ENCODE results near the gene ZNHIT3. TPM values are rescaled to one million over a fixed set of nuclear protein-coding genes. Genes with fewer than 3 reads are reported as not detected.

Gene ZNHIT3
- total and polyA plus RNA-seq, 2 experiments from 2014 or later = 50.5 to 128 TPM

DNA sequence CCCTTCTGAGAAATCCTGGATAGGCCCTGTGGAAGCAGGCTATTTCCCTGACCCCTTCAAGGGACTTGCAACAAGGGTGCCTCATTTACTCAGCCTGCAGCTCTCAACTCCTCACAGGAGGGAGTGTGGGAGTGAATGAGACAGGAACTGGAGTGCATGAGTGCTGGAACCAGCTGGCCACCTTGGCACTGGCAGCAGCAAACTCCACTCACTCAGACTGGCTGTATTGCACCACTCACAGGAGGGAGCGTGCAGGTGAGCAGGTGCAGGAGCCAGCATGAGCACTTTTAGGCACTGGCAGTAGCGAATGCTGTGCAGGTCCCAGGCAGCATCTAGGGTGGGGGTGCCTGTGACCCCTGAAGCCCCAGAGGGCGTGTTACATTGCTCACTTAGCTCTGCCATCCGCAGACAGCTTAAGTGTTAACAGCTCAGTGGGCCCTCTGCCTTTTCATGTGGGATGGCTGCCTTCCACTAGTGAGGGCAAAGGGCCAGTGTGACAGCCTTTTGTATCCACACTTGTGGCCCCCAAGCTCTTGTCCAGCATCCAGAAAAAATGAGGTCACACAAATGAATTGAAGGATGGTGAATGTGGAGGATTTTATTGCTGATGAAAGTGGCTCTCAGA is 11.0 kb upstream of the ZNHIT3 start:
- Histone ChIP-seq H3F3A (replicated peaks; ENCODE audit: low read depth) (no peaks in the 10 kb centered on the region), H3K4me3 (no peak overlapping the region), H3K36me3 (ENCODE audit: insufficient read depth) (no peaks in the 10 kb centered on the region), H4K20me1 (replicated peaks; ENCODE audit: insufficient read depth) (no peaks in the 10 kb centered on the region; the same call in 1 of the 2 replicates), H2AFZ (no peak overlapping the region), H3K27me3 (ENCODE audit: insufficient read depth) (no peaks in the 10 kb centered on the region), H3K27ac (ENCODE audit: low read depth) (no peak overlapping the region), H3K4me2 (no peak overlapping the region), H3K9me2 (ENCODE audit: insufficient read depth) (no peaks in the 10 kb centered on the region; the same call in 1 of the 2 replicates), H3K4me1 (ENCODE audit: insufficient read depth) (no peaks in the 10 kb centered on the region), H3K79me2 (replicated peaks; ENCODE audit: insufficient read depth) (no peaks in the 10 kb centered on the region)
- ATAC-seq = no peak
- TF ChIP-seq CREB1 (CRISPR knock-in tag; IDR thresholded peaks at IDR 0.05; ENCODE audit: low read depth) = no peak
- TF ChIP-seq STAT1 (IDR thresholded peaks at IDR 0.05; ENCODE audit: unreplicated experiment) = no peak
- TF ChIP-seq POLR2AphosphoS5 (IDR thresholded peaks at IDR 0.05; ENCODE audit: low read depth) = no peak
- TF ChIP-seq CTCF (conservative IDR thresholded peaks at IDR 0.05; ENCODE audit: low read depth in 2 of 2) = no peak
- TF ChIP-seq, protein P1, sequence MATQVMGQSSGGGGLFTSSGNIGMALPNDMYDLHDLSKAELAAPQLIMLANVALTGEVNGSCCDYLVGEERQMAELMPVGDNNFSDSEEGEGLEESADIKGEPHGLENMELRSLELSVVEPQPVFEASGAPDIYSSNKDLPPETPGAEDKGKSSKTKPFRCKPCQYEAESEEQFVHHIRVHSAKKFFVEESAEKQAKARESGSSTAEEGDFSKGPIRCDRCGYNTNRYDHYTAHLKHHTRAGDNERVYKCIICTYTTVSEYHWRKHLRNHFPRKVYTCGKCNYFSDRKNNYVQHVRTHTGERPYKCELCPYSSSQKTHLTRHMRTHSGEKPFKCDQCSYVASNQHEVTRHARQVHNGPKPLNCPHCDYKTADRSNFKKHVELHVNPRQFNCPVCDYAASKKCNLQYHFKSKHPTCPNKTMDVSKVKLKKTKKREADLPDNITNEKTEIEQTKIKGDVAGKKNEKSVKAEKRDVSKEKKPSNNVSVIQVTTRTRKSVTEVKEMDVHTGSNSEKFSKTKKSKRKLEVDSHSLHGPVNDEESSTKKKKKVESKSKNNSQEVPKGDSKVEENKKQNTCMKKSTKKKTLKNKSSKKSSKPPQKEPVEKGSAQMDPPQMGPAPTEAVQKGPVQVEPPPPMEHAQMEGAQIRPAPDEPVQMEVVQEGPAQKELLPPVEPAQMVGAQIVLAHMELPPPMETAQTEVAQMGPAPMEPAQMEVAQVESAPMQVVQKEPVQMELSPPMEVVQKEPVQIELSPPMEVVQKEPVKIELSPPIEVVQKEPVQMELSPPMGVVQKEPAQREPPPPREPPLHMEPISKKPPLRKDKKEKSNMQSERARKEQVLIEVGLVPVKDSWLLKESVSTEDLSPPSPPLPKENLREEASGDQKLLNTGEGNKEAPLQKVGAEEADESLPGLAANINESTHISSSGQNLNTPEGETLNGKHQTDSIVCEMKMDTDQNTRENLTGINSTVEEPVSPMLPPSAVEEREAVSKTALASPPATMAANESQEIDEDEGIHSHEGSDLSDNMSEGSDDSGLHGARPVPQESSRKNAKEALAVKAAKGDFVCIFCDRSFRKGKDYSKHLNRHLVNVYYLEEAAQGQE (IDR thresholded peaks at IDR 0.05; ENCODE audit: unreplicated experiment) = no peak
- no peak for TF ChIP-seq EZH2 (IDR thresholded peaks at IDR 0.05; ENCODE audit: low read depth, unreplicated experiment)
- no peak for TF ChIP-seq EZH2phosphoT487 (IDR thresholded peaks at IDR 0.05; ENCODE audit: unreplicated experiment)
- TF ChIP-seq, protein P2, sequence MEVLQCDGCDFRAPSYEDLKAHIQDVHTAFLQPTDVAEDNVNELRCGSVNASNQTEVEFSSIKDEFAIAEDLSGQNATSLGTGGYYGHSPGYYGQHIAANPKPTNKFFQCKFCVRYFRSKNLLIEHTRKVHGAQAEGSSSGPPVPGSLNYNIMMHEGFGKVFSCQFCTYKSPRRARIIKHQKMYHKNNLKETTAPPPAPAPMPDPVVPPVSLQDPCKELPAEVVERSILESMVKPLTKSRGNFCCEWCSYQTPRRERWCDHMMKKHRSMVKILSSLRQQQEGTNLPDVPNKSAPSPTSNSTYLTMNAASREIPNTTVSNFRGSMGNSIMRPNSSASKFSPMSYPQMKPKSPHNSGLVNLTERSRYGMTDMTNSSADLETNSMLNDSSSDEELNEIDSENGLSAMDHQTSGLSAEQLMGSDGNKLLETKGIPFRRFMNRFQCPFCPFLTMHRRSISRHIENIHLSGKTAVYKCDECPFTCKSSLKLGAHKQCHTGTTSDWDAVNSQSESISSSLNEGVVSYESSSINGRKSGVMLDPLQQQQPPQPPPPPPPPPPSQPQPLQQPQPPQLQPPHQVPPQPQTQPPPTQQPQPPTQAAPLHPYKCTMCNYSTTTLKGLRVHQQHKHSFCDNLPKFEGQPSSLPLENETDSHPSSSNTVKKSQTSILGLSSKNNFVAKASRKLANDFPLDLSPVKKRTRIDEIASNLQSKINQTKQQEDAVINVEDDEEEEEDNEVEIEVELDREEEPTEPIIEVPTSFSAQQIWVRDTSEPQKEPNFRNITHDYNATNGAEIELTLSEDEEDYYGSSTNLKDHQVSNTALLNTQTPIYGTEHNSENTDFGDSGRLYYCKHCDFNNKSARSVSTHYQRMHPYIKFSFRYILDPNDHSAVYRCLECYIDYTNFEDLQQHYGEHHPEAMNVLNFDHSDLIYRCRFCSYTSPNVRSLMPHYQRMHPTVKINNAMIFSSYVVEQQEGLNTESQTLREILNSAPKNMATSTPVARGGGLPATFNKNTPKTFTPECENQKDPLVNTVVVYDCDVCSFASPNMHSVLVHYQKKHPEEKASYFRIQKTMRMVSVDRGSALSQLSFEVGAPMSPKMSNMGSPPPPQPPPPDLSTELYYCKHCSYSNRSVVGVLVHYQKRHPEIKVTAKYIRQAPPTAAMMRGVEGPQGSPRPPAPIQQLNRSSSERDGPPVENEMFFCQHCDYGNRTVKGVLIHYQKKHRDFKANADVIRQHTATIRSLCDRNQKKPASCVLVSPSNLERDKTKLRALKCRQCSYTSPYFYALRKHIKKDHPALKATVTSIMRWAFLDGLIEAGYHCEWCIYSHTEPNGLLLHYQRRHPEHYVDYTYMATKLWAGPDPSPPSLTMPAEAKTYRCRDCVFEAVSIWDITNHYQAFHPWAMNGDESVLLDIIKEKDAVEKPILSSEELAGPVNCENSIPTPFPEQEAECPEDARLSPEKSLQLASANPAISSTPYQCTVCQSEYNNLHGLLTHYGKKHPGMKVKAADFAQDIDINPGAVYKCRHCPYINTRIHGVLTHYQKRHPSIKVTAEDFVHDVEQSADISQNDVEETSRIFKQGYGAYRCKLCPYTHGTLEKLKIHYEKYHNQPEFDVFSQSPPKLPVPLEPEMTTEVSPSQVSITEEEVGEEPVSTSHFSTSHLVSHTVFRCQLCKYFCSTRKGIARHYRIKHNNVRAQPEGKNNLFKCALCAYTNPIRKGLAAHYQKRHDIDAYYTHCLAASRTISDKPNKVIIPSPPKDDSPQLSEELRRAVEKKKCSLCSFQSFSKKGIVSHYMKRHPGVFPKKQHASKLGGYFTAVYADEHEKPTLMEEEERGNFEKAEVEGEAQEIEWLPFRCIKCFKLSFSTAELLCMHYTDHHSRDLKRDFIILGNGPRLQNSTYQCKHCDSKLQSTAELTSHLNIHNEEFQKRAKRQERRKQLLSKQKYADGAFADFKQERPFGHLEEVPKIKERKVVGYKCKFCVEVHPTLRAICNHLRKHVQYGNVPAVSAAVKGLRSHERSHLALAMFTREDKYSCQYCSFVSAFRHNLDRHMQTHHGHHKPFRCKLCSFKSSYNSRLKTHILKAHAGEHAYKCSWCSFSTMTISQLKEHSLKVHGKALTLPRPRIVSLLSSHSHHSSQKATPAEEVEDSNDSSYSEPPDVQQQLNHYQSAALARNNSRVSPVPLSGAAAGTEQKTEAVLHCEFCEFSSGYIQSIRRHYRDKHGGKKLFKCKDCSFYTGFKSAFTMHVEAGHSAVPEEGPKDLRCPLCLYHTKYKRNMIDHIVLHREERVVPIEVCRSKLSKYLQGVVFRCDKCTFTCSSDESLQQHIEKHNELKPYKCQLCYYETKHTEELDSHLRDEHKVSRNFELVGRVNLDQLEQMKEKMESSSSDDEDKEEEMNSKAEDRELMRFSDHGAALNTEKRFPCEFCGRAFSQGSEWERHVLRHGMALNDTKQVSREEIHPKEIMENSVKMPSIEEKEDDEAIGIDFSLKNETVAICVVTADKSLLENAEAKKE (CRISPR knock-in tag; IDR thresholded peaks at IDR 0.05) = no peak
- TF ChIP-seq ETS1 (IDR thresholded peaks at IDR 0.05) = no peak
- TF ChIP-seq NANOG (IDR thresholded peaks at IDR 0.05; ENCODE audit: borderline replicate concordance) = no peak
- DNase-seq (ENCODE audit: low spot score) = no peak
- Mint-ChIP-seq H3K4me3 (no peak overlapping the region), H3K27me3 (ENCODE audit: insufficient read depth, low read depth, poor library complexity) (peaks cover 3% of the 10 kb centered on the region), H3K4me1 (no peaks in the 10 kb centered on the region), H3K36me3 (ENCODE audit: low read depth) (no peaks in the 10 kb centered on the region), H3K27ac (no peak overlapping the region), H3K9me3 (peaks cover 10% of the 10 kb centered on the region)
